DND-41 (cell line): ENCODE data around the gene NAA60.

Experiments
- CTCF ChIP-seq: IDR thresholded peaks from 2 replicates; pipeline ENCODE4 v1.5.1; 2012; ENCODE audit warnings: borderline replicate concordance, low read length, moderate library complexity, mild to moderate bottlenecking; ENCODE audit not compliant: poor library complexity, severe bottlenecking; ENCODE audit errors: extremely low read depth
- EZH2 ChIP-seq: IDR thresholded peaks from 3 replicates; pipeline ENCODE4 v1.6.1; 2012; ENCODE audit warnings: borderline replicate concordance, low read depth, mild to moderate bottlenecking, moderate library complexity, low read length, inconsistent platforms; ENCODE audit not compliant: severe bottlenecking

GRCh38 chr16:3459401-3460090, 16.1 kb downstream of the NAA60 start:
- TF ChIP-seq CTCF = no peak
- no peak for TF ChIP-seq EZH2
